Neural progenitor cell (in vitro differentiated cells): ENCODE data around the gene BACE2.

Source experiments
- CTCF ChIP-seq: fragments of 200-600 bp; sonication (generic); IDR thresholded peaks from 2 replicates; pipeline ENCODE4 v1.5.1; 2017; ENCODE audit warnings: antibody characterized with exemption, mild to moderate bottlenecking
- EZH2 ChIP-seq: fragments of 200-600 bp; sonication (generic); IDR thresholded peaks from 2 replicates; pipeline ENCODE4 v1.6.1; 2017; ENCODE audit warnings: antibody characterized with exemption, mild to moderate bottlenecking, moderate library complexity
- EZH2phosphoT487 ChIP-seq: fragments of 200-600 bp; sonication (generic); IDR thresholded peaks from 2 replicates; pipeline ENCODE4 v1.6.1; 2017; ENCODE audit warnings: antibody characterized with exemption

- TF ChIP-seq EZH2phosphoT487 (no peak), EZH2 (no peak), CTCF (no peak)
Measured at GRCh38 chr21:41267346-41267745, 99.4 kb downstream of the BACE2 start.
